ENCODE measurements around the gene PCSK6.

The PCSK6 gene

GRCh38 chr15:101354891-101355623 is 134.4 kb downstream of the PCSK6 start:
- Histone ChIP-seq H3K27me3 (ENCODE audit: insufficient read depth, poor library complexity, severe bottlenecking) (no peaks in the 10 kb centered on the region), H3K27ac (replicated peaks) (no peak overlapping the region), H3K4me3 (replicated peaks; ENCODE audit: insufficient read depth, low read length) (no peak overlapping the region)
- DNase-seq (ENCODE audit: low read depth in 1 of 2, low spot score in 1 of 2) = no peak
- TF ChIP-seq CTCF (IDR thresholded peaks at IDR 0.05; ENCODE audit: insufficient read depth, low read length) (no peak), GABPA (IDR thresholded peaks at IDR 0.05; ENCODE audit: low read depth) (no peak), REST (IDR thresholded peaks at IDR 0.05; ENCODE audit: insufficient replicate concordance, low read depth) (no peak), SPI1 (IDR thresholded peaks at IDR 0.05; ENCODE audit: borderline replicate concordance, low read depth) (no peak), POLR2AphosphoS5 (IDR thresholded peaks at IDR 0.05; ENCODE audit: low read depth) (no peak)

- no peak for DNase-seq (ENCODE audit: low read depth in 1 of 2, low spot score in 1 of 2)
- no peak overlapping the region for H3K4me3 ChIP-seq (replicated peaks; ENCODE audit: insufficient read depth, low read length)
Measured at GRCh38 chr15:101353240-101353639, 136.3 kb downstream of the PCSK6 start.

More at GRCh38 chr15:101353240-101353639, 136.3 kb downstream of the PCSK6 start:
- H3K27me3 ChIP-seq (ENCODE audit: insufficient read depth, poor library complexity, severe bottlenecking) = no peaks in the 10 kb centered on the region
- H3K27ac ChIP-seq (replicated peaks) = no peak overlapping the region
- TF ChIP-seq CTCF (IDR thresholded peaks at IDR 0.05; ENCODE audit: insufficient read depth, low read length) (no peak), SPI1 (IDR thresholded peaks at IDR 0.05; ENCODE audit: borderline replicate concordance, low read depth) (no peak), GABPA (IDR thresholded peaks at IDR 0.05; ENCODE audit: low read depth) (no peak), POLR2AphosphoS5 (IDR thresholded peaks at IDR 0.05; ENCODE audit: low read depth) (no peak), REST (IDR thresholded peaks at IDR 0.05; ENCODE audit: insufficient replicate concordance, low read depth) (no peak)

Data from HL-60 (cell line).